ENCODE data around the gene PRDM8. TPM values are rescaled to one million over a fixed set of nuclear protein-coding genes. Genes with fewer than 3 reads are reported as not detected.

The PRDM8 gene
- total and polyA plus RNA-seq, 2 of the 4 experiments (the other 2 are of a cell fraction): 5.7 to 15.8 TPM

DNA sequence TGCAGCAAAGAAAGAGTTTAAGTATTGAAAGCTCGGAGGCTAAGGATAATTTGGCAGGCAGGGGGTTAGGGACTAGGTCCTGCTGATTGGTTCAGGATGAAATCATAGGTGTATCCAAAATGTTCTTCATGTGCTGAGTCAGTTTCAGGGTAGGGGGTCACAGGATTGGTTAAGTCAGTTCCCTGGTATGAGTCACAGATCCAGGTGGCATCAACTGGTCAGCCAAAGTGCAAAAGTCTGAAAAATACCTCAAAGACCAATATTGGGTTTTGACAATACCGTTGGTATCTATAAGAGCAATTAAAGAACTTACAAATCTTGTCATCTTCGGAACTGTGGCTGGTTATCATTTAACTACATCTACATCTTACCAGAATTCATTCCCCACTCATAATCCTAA, 25.6 kb upstream of the PRDM8 start:
- Histone ChIP-seq H2AK9ac (replicated peaks; ENCODE audit: low read depth, low read length, poor library complexity) (no peak overlapping the region), H2BK20ac (ENCODE audit: low read depth, low read length) (no peak overlapping the region), H3K18ac (ENCODE audit: low read depth, low read length) (no peak overlapping the region), H3K4me3 (ENCODE audit: insufficient read depth, low read depth, low read length) (no peak overlapping the region), H3K4me2 (ENCODE audit: low read depth, low read length) (no peak overlapping the region), H3K36me3 (ENCODE audit: control insufficient read depth, insufficient read depth, low read length) (no peaks in the 10 kb centered on the region), H2BK5ac (ENCODE audit: low read depth, low read length, poor library complexity, severe bottlenecking) (no peak overlapping the region), H3K23ac (ENCODE audit: low read depth, low read length) (no peak overlapping the region), H4K20me1 (ENCODE audit: insufficient read depth, low read length) (no peaks in the 10 kb centered on the region), H2BK120ac (ENCODE audit: low read depth, low read length) (no peak overlapping the region), H3K4ac (ENCODE audit: low read depth, low read length) (peak overlapping the region; percentile 6; the same call in 1 of the 2 replicates), H3K4me1 (ENCODE audit: control insufficient read depth, insufficient read depth, low read length) (peaks cover 2% of the 10 kb centered on the region; the same call in 1 of the 2 replicates), H3K9me1 (ENCODE audit: insufficient read depth, low read length) (peaks cover 4% of the 10 kb centered on the region), H3K56ac (ENCODE audit: extremely low read depth, insufficient read depth, low read length) (no peak overlapping the region), H2AK5ac (ENCODE audit: low read depth, low read length) (no peak overlapping the region), H3K9ac (ENCODE audit: low read depth, low read length) (no peak overlapping the region), H2AFZ (replicated peaks; ENCODE audit: low read length, poor library complexity) (no peak overlapping the region), H3K9me3 (ENCODE audit: control insufficient read depth, insufficient read depth, low read length) (no peaks in the 10 kb centered on the region), H3K27me3 (ENCODE audit: control insufficient read depth, insufficient read depth, low read length) (no peaks in the 10 kb centered on the region), H3K79me1 (ENCODE audit: low read depth in 1 of 2, low read length in 2 of 2) (no peaks in the 10 kb centered on the region), H3K14ac (replicated peaks; ENCODE audit: low read depth, low read length) (0 out of 2 replicates have a peak overlapping the region, but pooled peaks have one; percentile 16), H4K8ac (ENCODE audit: low read depth in 2 of 2, low read length in 2 of 2) (no peak overlapping the region), H4K91ac (ENCODE audit: insufficient read depth, low read depth, low read length) (no peak overlapping the region), H3K27ac (ENCODE audit: insufficient read depth, low read length) (no peak overlapping the region), H2BK15ac (ENCODE audit: low read depth, low read length) (no peak overlapping the region), H4K5ac (ENCODE audit: low read depth, low read length) (no peak overlapping the region)
- POLR2A ChIA-PET (ENCODE audit: unreplicated experiment): no interaction called here
- CTCF ChIA-PET: interaction anchor here (0.7 kb wide), 1 partner anchor 17 kb away, joined by 6 read pairs; no protein-coding TSS in a partner anchor
- dilution Hi-C loops (cut with HindIII; ENCODE audit: low sequenced_read_pairs, unreplicated experiment): no loop called here
- no peak for TF ChIP-seq MXI1 (IDR thresholded peaks at IDR 0.05; ENCODE audit: borderline replicate concordance, low read depth, low read length)
- TF ChIP-seq MAFK (IDR thresholded peaks at IDR 0.05; ENCODE audit: low read depth, low read length): no peak
- TF ChIP-seq, protein P1, sequence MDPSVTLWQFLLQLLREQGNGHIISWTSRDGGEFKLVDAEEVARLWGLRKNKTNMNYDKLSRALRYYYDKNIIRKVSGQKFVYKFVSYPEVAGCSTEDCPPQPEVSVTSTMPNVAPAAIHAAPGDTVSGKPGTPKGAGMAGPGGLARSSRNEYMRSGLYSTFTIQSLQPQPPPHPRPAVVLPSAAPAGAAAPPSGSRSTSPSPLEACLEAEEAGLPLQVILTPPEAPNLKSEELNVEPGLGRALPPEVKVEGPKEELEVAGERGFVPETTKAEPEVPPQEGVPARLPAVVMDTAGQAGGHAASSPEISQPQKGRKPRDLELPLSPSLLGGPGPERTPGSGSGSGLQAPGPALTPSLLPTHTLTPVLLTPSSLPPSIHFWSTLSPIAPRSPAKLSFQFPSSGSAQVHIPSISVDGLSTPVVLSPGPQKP (IDR thresholded peaks at IDR 0.05; ENCODE audit: borderline replicate concordance, low read depth, low read length): no peak
- no peak for TF ChIP-seq MAZ (IDR thresholded peaks at IDR 0.05; ENCODE audit: borderline replicate concordance, low read depth, low read length)
- TF ChIP-seq RAD21 (IDR thresholded peaks at IDR 0.05; ENCODE audit: low read length): no peak
- TF ChIP-seq RCOR1 (IDR thresholded peaks at IDR 0.05; ENCODE audit: insufficient replicate concordance, low read length): no peak
- TF ChIP-seq NFE2L2 (IDR thresholded peaks at IDR 0.05; ENCODE audit: low read depth, low read length): no peak
- TF ChIP-seq, protein P2, sequence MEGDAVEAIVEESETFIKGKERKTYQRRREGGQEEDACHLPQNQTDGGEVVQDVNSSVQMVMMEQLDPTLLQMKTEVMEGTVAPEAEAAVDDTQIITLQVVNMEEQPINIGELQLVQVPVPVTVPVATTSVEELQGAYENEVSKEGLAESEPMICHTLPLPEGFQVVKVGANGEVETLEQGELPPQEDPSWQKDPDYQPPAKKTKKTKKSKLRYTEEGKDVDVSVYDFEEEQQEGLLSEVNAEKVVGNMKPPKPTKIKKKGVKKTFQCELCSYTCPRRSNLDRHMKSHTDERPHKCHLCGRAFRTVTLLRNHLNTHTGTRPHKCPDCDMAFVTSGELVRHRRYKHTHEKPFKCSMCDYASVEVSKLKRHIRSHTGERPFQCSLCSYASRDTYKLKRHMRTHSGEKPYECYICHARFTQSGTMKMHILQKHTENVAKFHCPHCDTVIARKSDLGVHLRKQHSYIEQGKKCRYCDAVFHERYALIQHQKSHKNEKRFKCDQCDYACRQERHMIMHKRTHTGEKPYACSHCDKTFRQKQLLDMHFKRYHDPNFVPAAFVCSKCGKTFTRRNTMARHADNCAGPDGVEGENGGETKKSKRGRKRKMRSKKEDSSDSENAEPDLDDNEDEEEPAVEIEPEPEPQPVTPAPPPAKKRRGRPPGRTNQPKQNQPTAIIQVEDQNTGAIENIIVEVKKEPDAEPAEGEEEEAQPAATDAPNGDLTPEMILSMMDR (conservative IDR thresholded peaks at IDR 0.05; ENCODE audit: low read depth, low read length): no peak
- no peak for TF ChIP-seq FOS (IDR thresholded peaks at IDR 0.05; ENCODE audit: low read depth, low read length)
- TF ChIP-seq POLR2A (IDR thresholded peaks at IDR 0.05; ENCODE audit: low read depth, low read length): no peak
- TF ChIP-seq BHLHE40 (IDR thresholded peaks at IDR 0.05; ENCODE audit: low read depth, low read length): no peak
- TF ChIP-seq, protein P3, sequence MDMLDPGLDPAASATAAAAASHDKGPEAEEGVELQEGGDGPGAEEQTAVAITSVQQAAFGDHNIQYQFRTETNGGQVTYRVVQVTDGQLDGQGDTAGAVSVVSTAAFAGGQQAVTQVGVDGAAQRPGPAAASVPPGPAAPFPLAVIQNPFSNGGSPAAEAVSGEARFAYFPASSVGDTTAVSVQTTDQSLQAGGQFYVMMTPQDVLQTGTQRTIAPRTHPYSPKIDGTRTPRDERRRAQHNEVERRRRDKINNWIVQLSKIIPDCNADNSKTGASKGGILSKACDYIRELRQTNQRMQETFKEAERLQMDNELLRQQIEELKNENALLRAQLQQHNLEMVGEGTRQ (IDR thresholded peaks at IDR 0.05; ENCODE audit: low read depth, low read length): no peak
- no peak for TF ChIP-seq SMC3 (IDR thresholded peaks at IDR 0.05; ENCODE audit: low read depth, low read length)
- TF ChIP-seq CEBPB (IDR thresholded peaks at IDR 0.05; ENCODE audit: low read depth, low read length): no peak
- no peak for TF ChIP-seq RFX5 (IDR thresholded peaks at IDR 0.05; ENCODE audit: low read depth, low read length)
- no peak for TF ChIP-seq CHD1 (IDR thresholded peaks at IDR 0.05; ENCODE audit: low read depth, low read length)
- in situ Hi-C loops (cut with MboI; ENCODE audit: low sequenced_read_pairs): no loop called here
- ATAC-seq (ENCODE audit: low read depth) (no peak), DNase-seq (no peak)
- intact Hi-C loops (cut with micrococcal nuclease): loop anchor here (5.0 kb wide), 1 partner anchor 34 kb away; no protein-coding TSS in a partner anchor
- no CpG with 5 or more reads among the region's 3 CpGs for WGBS, 2 experiments (ENCODE audit: extremely low coverage in 2 of 2, insufficient read length in 1 of 2)
- BruUV-seq (replicated peaks): no TSS peak
